ENCODE results near the gene ITSN1.
A peak's percentile ranks its signal among the peaks of the same experiment; 100 is the strongest.
"Not testable (repeated sequence)": the region's sequence is repeated elsewhere in the genome, so short reads cannot be mapped to it uniquely, and the experiment has no call there.

The ITSN1 gene

DNA sequence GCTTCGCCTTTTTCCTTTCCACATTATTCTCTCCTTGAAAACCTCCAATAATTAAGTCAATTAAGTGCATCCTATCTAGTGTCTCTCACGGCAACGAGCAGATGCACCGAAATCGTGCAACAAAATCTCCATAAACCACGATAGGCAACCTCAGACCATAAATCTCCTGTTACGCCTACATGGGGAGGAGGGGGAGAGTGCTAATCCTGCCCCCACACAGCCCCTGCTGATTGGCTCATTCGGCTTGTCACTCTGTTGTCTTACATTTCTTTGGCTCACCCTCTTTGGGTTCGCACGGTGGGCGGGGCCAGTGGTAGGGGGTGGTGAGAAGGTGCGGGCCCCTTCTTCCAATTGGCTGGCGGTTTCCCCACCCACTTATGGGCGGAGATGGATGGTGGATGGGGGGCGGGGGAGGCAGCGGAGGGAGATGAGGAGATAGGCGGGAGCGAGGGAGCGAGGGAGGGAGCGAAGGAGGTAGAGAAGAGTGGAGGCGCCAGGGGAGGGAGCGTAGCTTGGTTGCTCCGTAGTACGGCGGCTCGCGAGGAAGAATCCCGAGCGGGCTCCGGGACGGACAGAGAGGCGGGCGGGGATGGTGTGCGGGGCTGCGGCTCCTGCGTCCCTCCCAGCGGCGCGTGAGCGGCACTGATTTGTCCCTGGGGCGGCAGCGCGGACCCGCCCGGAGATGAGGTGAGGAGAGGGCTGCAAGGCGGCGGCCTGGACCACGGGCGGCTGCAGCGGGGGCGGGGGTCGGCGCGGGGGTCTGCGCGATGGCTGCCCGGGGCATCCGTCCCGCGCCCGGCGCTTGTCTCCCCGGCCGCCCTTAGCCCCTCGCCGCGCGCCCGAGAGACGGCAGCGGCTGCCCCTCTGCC, at the start of gene ITSN1:
Gene ITSN1, plus strand, starts transcription at position 475 of the 869 bp plus-strand sequence. CDS start 76,328 bp downstream, outside the sequence.
- DNase-seq (ENCODE audit: low spot score), result peak; percentile 96
- in situ Hi-C loops (cut with MboI; ENCODE audit: low sequenced_read_pairs, unreplicated experiment), result no loop called here
- TF ChIP-seq, protein P1, sequence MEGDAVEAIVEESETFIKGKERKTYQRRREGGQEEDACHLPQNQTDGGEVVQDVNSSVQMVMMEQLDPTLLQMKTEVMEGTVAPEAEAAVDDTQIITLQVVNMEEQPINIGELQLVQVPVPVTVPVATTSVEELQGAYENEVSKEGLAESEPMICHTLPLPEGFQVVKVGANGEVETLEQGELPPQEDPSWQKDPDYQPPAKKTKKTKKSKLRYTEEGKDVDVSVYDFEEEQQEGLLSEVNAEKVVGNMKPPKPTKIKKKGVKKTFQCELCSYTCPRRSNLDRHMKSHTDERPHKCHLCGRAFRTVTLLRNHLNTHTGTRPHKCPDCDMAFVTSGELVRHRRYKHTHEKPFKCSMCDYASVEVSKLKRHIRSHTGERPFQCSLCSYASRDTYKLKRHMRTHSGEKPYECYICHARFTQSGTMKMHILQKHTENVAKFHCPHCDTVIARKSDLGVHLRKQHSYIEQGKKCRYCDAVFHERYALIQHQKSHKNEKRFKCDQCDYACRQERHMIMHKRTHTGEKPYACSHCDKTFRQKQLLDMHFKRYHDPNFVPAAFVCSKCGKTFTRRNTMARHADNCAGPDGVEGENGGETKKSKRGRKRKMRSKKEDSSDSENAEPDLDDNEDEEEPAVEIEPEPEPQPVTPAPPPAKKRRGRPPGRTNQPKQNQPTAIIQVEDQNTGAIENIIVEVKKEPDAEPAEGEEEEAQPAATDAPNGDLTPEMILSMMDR (IDR thresholded peaks at IDR 0.05; ENCODE audit: borderline replicate concordance, control extremely low read depth, extremely low read depth, insufficient read depth, missing control alignments), result no peak

DNA sequence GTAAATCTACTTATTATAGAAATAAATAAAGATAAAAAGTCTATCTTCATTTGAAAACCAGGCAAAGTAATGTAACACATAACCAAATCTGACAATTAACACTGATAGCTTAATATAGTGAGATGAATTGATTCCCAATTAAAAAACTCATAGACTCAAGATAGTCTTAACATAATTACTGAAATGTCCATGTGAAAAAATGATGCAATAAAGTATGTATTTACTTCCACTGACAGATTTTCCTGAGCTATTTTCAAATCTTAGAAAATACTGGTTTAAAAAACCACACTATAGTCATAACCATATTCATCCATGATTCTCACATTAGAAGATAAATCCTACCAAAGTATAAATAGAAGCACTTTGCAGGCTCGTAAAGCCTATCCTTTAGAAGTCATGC, 44.2 kb upstream of the ITSN1 start:
- no peak for DNase-seq (ENCODE audit: low spot score)
- in situ Hi-C loops (cut with MboI; ENCODE audit: low sequenced_read_pairs, unreplicated experiment), result no loop called here
- TF ChIP-seq, protein P1 (IDR thresholded peaks at IDR 0.05; ENCODE audit: borderline replicate concordance, control extremely low read depth, extremely low read depth, insufficient read depth, missing control alignments), result no peak

DNA sequence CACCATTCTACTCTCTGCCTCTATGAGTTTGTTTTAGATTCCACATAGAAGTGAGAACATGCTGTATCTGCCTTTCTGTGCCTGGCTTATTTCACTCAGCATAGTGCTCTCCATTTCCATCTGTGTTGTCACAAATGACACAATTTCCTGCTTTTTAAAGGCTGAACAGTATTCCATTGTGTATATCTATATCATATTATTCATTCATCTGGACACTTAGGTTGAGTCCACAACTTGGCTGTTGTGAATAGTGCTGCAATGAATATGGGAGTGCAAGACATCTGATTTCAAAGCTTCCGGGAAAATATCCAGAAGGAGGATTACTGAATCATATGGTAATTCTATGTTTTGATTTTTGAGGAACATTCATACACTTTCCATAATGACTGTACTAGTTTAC, 33.7 kb upstream of the ITSN1 start:
- DNase-seq (ENCODE audit: low spot score), result no peak
- in situ Hi-C loops (cut with MboI; ENCODE audit: low sequenced_read_pairs, unreplicated experiment), result no loop called here
- TF ChIP-seq, protein P1 (IDR thresholded peaks at IDR 0.05; ENCODE audit: borderline replicate concordance, control extremely low read depth, extremely low read depth, insufficient read depth, missing control alignments), result no peak

DNA sequence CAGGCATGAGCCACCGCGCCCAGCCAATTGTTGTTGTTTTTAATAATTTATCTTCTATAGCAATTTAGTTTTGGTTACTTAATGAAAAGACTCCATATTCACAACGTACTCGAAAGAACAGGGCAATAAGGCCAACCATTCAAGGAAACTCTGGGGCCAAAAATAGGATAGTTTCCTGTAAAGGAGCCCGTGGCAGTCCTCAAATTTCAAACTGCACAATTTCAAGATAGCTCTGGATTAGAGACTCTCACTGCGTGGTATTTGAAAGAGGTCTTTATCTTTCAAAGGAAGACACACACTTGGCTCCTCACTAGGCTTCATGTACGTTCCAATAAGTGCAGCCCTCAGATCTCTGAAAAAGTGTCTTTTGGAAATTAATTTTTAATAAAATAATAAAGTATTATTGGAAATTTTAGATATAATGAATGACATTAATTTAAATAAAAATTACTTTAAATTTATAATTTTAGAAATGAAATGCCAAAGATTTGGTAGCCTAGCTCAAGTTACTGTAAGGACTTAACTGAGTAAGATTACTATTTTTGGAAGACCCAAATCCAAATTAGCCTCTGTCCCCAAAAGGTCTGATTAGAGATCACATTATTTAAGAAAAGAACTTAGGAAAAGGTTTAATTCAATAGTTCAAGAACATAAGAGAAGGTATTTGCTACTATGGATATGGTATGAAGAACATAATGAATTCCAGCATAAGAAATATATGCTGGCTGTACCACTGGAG, 31.1 kb upstream of the ITSN1 start:
- in situ Hi-C loops (cut with MboI; ENCODE audit: low sequenced_read_pairs, unreplicated experiment), result no loop called here
- no peak for DNase-seq (ENCODE audit: low spot score)
- TF ChIP-seq, protein P1 (IDR thresholded peaks at IDR 0.05; ENCODE audit: borderline replicate concordance, control extremely low read depth, extremely low read depth, insufficient read depth, missing control alignments), result no peak

DNA sequence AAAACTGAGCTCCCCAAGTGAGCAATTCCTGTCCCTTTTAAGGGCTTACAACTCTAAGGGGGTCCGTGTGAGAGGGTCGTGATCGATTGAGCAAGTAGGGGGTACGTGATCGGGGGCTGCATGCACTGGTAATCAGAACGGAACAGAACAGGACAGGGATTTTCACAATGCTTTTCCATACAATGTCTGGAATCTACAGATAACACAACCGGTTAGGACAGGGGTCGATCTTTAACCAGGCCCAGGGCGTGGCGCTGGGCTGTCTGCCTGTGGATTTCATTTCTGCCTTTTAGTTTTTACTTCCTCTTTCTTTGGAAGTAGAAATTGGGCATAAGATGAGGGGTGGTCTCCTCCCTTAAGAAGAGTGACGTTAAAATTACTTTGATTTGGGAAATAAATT, 24.7 kb upstream of the ITSN1 start:
- DNase-seq (ENCODE audit: low spot score); in situ Hi-C loops (cut with MboI; ENCODE audit: low sequenced_read_pairs, unreplicated experiment): not testable (repeated sequence)

DNA sequence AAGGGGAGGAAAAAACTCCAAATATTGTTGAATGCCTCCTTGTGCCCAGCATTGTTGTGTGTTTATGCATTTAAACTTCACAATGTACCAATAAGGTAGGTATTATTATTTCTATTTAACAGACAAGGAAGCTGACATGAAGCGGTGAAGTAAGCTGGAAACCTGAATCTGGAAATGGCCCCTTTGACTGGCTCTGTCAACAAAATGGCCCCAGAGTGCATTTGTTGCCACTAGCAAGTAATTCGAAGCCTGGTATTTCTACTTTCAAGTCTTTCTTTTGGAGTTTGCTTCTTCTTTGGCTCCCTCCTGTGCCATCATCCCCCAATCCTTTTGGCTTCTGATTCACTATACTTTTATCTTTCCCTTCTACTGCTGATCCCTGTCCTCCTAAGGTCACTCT, 23.9 kb upstream of the ITSN1 start:
- TF ChIP-seq, protein P1 (IDR thresholded peaks at IDR 0.05; ENCODE audit: borderline replicate concordance, control extremely low read depth, extremely low read depth, insufficient read depth, missing control alignments), result no peak
- in situ Hi-C loops (cut with MboI; ENCODE audit: low sequenced_read_pairs, unreplicated experiment), result no loop called here
- DNase-seq (ENCODE audit: low spot score), result no peak

DNA sequence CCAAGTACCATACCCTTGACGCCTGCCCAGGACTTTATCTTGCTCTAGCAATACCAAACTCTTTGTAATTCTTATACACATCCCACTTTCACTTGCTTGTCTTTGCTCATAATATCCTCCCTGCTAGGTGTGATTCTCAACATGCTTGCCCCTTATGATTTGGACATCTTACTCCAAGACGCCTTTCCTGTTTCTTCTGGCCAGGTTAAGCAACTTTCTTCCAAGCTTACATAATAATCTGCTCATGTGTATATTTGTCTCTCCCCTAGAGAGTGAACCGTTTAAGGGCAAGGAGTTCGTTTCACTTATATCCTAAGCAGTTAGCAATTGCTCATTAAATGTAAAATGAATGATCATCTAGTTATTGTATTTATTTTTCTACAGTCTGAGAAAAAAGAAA, 22.6 kb upstream of the ITSN1 start:
- TF ChIP-seq, protein P1 (IDR thresholded peaks at IDR 0.05; ENCODE audit: borderline replicate concordance, control extremely low read depth, extremely low read depth, insufficient read depth, missing control alignments), result no peak
- no peak for DNase-seq (ENCODE audit: low spot score)
- in situ Hi-C loops (cut with MboI; ENCODE audit: low sequenced_read_pairs, unreplicated experiment), result no loop called here

All from GM13976 (cell line).